HepG2 (cell line): ENCODE measurements around the gene CARS1. TPM values are rescaled to one million over a fixed set of nuclear protein-coding genes. Genes with fewer than 3 reads are reported as not detected.

Source experiments
- ATAC-seq: fragments of 200-7000 bp; cut with Tn5 transposase; 3 replicates; pipeline ENCODE4 v1.9.1; 2020; ENCODE audit warnings: mild to moderate bottlenecking, moderate library complexity
- BruUV-seq: library from RNA; stranded (reverse); fragments of 400-500 nt; replicated peaks from 2 replicates; lab custom pipeline; 2021; lab: Mats Ljungman, UMichigan
- CTCF ChIA-PET: fragments of 300-600 bp; formaldehyde crosslinking; extraction: SDS; loops from one replicate; lab custom pipeline; 2021; ENCODE audit warnings: low total read pairs, inconsistent platforms, low intra/inter-chr PET ratio; lab: Yijun Ruan, JAX
- POLR2A ChIA-PET: fragments of 350-600 bp; sonication (Branson Sonifier 250); formaldehyde crosslinking; loops from one replicate; lab custom pipeline; 2020; ENCODE audit warnings: antibody characterized with exemption, inconsistent platforms; lab: Yijun Ruan, JAX
- DNase-seq: peaks from one replicate; pipeline ENCODE4 v3.0.0-alpha.2; 2015; ENCODE audit warnings: low spot score
- FAIRE-seq: peaks from 3 replicates; lab custom pipeline; 2011; peaks lifted over from hg19 to GRCh38; lab: Jason Lieb, UNC
- H2AFZ ChIP-seq: one replicate; pipeline ENCODE4 v1.6.1; 2011; ENCODE audit warnings: low read length, inconsistent platforms
- H3K27ac ChIP-seq: fragments of 300-600 bp; 3 replicates; pipeline ENCODE4 v1.8.0; 2011; ENCODE audit warnings: mixed run types, mild to moderate bottlenecking, mixed read lengths, low read length, inconsistent platforms; ENCODE audit not compliant: insufficient read depth; ENCODE audit errors: extremely low read length
- H3K27me3 ChIP-seq, 2 experiments: fragments of 200-600 bp in 1 of 2; 2 replicates in 1 of 2; 3 replicates in 1 of 2; pipeline versions ENCODE4 v1.6.0 to v1.8.0; 2011; ENCODE audit warnings: low read length in 2 of 2, mild to moderate bottlenecking in 2 of 2, moderate library complexity in 2 of 2, inconsistent platforms in 1 of 2; ENCODE audit not compliant: insufficient read depth in 2 of 2, control insufficient read depth in 1 of 2
- H3K36me3 ChIP-seq, 2 experiments: fragments of 200-600 bp in 1 of 2; replicated peaks in 1 of 2; 2 replicates in 1 of 2; 3 replicates in 1 of 2; pipeline versions ENCODE4 v1.5.1 to v1.8.0; 2011; ENCODE audit warnings: low read length in 2 of 2, inconsistent platforms in 1 of 2; ENCODE audit not compliant: insufficient read depth in 2 of 2, control insufficient read depth in 1 of 2
- H3K4me1 ChIP-seq: 2 replicates; pipeline ENCODE4 v1.5.1; 2012; ENCODE audit warnings: low read length, inconsistent platforms; ENCODE audit not compliant: insufficient read depth
- H3K4me2 ChIP-seq: 2 replicates; pipeline ENCODE4 v1.6.0; 2011; ENCODE audit warnings: low read depth, low read length, inconsistent platforms
- H3K4me3 ChIP-seq, 3 experiments: fragments of 200-600 bp in 1 of 3; sonication (generic), shearing (Covaris generic) in 1 of 3; replicated peaks in 1 of 3; 2 replicates each; pipeline ENCODE4 v1.5.1; 2011 to 2016; ENCODE audit warnings: low read length in 3 of 3, inconsistent platforms in 2 of 3, low read depth in 2 of 3, mild to moderate bottlenecking in 2 of 3, control low read depth in 1 of 3, mixed read lengths in 1 of 3; ENCODE audit not compliant: insufficient read depth in 1 of 3
- H3K79me2 ChIP-seq: one replicate; pipeline ENCODE4 v1.6.1; 2011; ENCODE audit warnings: low read length, inconsistent platforms; ENCODE audit not compliant: insufficient read depth
- H3K9ac ChIP-seq: 2 replicates; pipeline ENCODE4 v1.6.0; 2011; ENCODE audit warnings: mild to moderate bottlenecking, low read depth, low read length, inconsistent platforms; ENCODE audit not compliant: insufficient read depth
- H3K9me3 ChIP-seq: 2 replicates; pipeline ENCODE4 v1.5.1; 2012; ENCODE audit warnings: mild to moderate bottlenecking, low read length
- H4K20me1 ChIP-seq: 2 replicates; pipeline ENCODE4 v1.6.0; 2011; ENCODE audit warnings: inconsistent platforms, mild to moderate bottlenecking, low read length, moderate library complexity; ENCODE audit not compliant: insufficient read depth
- ELF1 ChIP-seq: sonication (generic); formaldehyde crosslinking; IDR thresholded peaks from 2 replicates; pipeline ENCODE4 v1.4.0; 2020; ENCODE audit warnings: missing genetic modification reagents
- HOXD1 ChIP-seq: sonication (generic); formaldehyde crosslinking; IDR thresholded peaks from 2 replicates; pipeline ENCODE4 v1.5.0; 2020; ENCODE audit warnings: missing genetic modification reagents
- MLLT10 ChIP-seq: sonication (generic); formaldehyde crosslinking; IDR thresholded peaks from 2 replicates; pipeline ENCODE4 v1.4.0; 2020; ENCODE audit warnings: missing genetic modification reagents
- NR3C1 ChIP-seq: sonication (generic); formaldehyde crosslinking; IDR thresholded peaks from 2 replicates; pipeline ENCODE4 v1.4.0; 2020; ENCODE audit warnings: missing genetic modification reagents
- RXRA ChIP-seq: sonication (generic); formaldehyde crosslinking; IDR thresholded peaks from 2 replicates; pipeline ENCODE4 v1.5.1; 2020; ENCODE audit warnings: missing genetic modification reagents
- SMARCE1 ChIP-seq: fragments of 450-650 bp; IDR thresholded peaks from 2 replicates; pipeline ENCODE4 v1.6.1; 2017; ENCODE audit warnings: borderline replicate concordance
- SNAI1 ChIP-seq: sonication (generic); formaldehyde crosslinking; IDR thresholded peaks from 2 replicates; pipeline ENCODE4 v1.5.0; 2020; ENCODE audit warnings: mild to moderate bottlenecking, missing genetic modification reagents, borderline replicate concordance
- XBP1 ChIP-seq: sonication (generic); formaldehyde crosslinking; IDR thresholded peaks from 2 replicates; pipeline ENCODE4 v1.5.0; 2020; ENCODE audit warnings: missing genetic modification reagents
- ZNF143 ChIP-seq: sonication (generic); formaldehyde crosslinking; IDR thresholded peaks from 2 replicates; pipeline ENCODE4 v1.4.0; 2020; ENCODE audit warnings: missing genetic modification reagents
- ZNF720 ChIP-seq: sonication (generic); formaldehyde crosslinking; IDR thresholded peaks from 2 replicates; pipeline ENCODE4 v1.4.0; 2020; ENCODE audit warnings: missing genetic modification reagents
- WGBS: methylation state at CpG from one replicate; pipeline ENCODE4 v1.1.6; 2017; ENCODE audit warnings: low lambda C conversion rate; 5-methylcytosine and 5-hydroxymethylcytosine counted together
- in situ Hi-C: cut with HindIII; loops from 2 replicates; pipeline ENCODE4 v1.10.0; 2017; ENCODE audit warnings: low pct_unique_long_range_greater_than_20kb; ENCODE audit not compliant: extremely low pct_ligation_motif_present
- intact Hi-C: fragments of 100-400 bp; cut with micrococcal nuclease; formaldehyde crosslinking; loops from one replicate; pipeline ENCODE4 v1.10.0; 2022; ENCODE audit not compliant: unreplicated experiment
- polyA plus RNA-seq, 8 experiments: library from polyadenylated mRNA; depleted of rRNA in 3 of 8; stranded (reverse) in 7 of 8; unstranded in 1 of 8; fragments of >200 nt; fragmentation: Illumina TruSeq in 4 of 8; extraction: Trizol in 4 of 8; gene quantifications; 2 replicates each; pipeline versions ENCODE4 v1.2.1 to v1.2.3, GENCODE V29; 2011 to 2016; ENCODE audit warnings: low read depth in 4 of 8, missing spikeins in 1 of 8, mixed read lengths in 1 of 8; ENCODE audit not compliant: insufficient read depth in 1 of 8
- total RNA-seq, 5 experiments: library from RNA; depleted of rRNA; stranded (reverse); fragments of >200 nt; fragmentation: Illumina TruSeq; extraction: Trizol; gene quantifications; 2 replicates each; pipeline ENCODE4 v1.2.3, GENCODE V29; 2016; ENCODE audit warnings: low read depth in 1 of 5
- TF ChIP-seq, protein P1 (sequence below): IDR thresholded peaks from 2 replicates; pipeline ENCODE4 v1.6.1; 2016; ENCODE audit warnings: low read depth
- TF ChIP-seq, protein P2 (sequence below): sonication (generic); formaldehyde crosslinking; IDR thresholded peaks from 2 replicates; pipeline ENCODE4 v1.5.1; 2020; ENCODE audit warnings: missing genetic modification reagents, mild to moderate bottlenecking, borderline replicate concordance
- TF ChIP-seq, protein P3 (sequence below): sonication (generic); formaldehyde crosslinking; IDR thresholded peaks from 2 replicates; pipeline ENCODE4 v1.4.0; 2020; ENCODE audit warnings: mild to moderate bottlenecking, low read depth, missing genetic modification reagents

Gene CARS1
- total and polyA plus RNA-seq, 2 of the 13 experiments (the other 11 are each of a cell fraction or from before 2014, with no cell fraction given): 33.8 to 47.0 TPM

DNA sequence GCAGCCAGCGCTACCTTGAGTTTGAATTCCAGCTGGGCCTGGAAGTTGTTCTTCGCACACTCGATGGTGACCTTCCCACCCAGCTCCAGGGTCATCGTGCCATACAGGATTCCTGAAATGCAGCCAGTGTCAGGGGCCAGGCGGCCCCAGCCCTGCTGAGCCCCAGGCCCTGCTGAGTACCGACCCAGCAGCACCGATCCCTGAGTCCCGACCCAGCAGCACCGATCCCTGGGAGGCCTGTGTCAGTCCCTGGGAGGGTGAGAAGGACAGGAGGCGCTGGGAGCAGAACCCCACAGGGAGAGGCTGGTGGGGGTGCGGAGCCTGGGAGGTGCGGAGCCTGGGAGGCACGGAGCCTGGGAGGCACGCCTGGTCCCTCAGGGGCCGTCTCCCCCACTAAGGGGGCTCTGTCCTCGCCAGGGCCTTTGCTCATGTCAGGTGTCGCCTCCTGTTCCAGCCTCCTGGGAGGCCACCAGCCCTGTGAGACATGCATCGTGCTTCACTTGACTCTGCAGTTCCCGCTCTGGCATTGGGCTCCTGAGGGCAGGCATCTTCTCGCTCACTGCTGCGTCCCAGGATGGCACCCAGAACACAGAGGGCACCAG, 37.1 kb upstream of the CARS1 start:
- H3K9me3 ChIP-seq: no peaks in the 10 kb centered on the region
- no peak overlapping the region for H3K4me2 ChIP-seq
- FAIRE-seq (no peak), ATAC-seq (no peak)
- WGBS: 79% methylated on average over 13 of the region's 21 CpGs
- no TSS peak for BruUV-seq
- H4K20me1 ChIP-seq: no peaks in the 10 kb centered on the region
- H3K27me3 ChIP-seq: peaks cover 13 to 67% of the 10 kb centered on the region in 2 experiments
- POLR2A ChIA-PET: no interaction called here
- intact Hi-C loops: loop anchor here (5.0 kb wide), 1 partner anchor 37 kb away; the partner anchor contains the start of gene CARS1
- H2AFZ ChIP-seq: no peak overlapping the region
- CTCF ChIA-PET: interaction anchor here (1.7 kb wide), 1 partner anchor 57 kb away, joined by 5 read pairs; no protein-coding TSS in a partner anchor
- H3K4me1 ChIP-seq: peaks cover 7% of the 10 kb centered on the region
- no peak for TF ChIP-seq HOXD1 (CRISPR knock-in tag)
- no peak for TF ChIP-seq XBP1 (CRISPR knock-in tag)
- TF ChIP-seq, protein P1, sequence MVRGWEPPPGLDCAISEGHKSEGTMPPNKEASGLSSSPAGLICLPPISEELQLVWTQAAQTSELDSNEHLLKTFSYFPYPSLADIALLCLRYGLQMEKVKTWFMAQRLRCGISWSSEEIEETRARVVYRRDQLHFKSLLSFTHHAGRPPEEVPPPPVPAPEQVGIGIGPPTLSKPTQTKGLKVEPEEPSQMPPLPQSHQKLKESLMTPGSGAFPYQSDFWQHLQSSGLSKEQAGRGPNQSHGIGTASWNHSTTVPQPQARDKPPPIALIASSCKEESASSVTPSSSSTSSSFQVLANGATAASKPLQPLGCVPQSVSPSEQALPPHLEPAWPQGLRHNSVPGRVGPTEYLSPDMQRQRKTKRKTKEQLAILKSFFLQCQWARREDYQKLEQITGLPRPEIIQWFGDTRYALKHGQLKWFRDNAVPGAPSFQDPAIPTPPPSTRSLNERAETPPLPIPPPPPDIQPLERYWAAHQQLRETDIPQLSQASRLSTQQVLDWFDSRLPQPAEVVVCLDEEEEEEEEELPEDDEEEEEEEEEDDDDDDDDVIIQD (CRISPR knock-in tag): no peak
- no peak for TF ChIP-seq RXRA (CRISPR knock-in tag)
- TF ChIP-seq SMARCE1: no peak
- no peak for TF ChIP-seq MLLT10 (CRISPR knock-in tag)
- no peak for TF ChIP-seq NR3C1 (CRISPR knock-in tag)
- TF ChIP-seq, protein P2, sequence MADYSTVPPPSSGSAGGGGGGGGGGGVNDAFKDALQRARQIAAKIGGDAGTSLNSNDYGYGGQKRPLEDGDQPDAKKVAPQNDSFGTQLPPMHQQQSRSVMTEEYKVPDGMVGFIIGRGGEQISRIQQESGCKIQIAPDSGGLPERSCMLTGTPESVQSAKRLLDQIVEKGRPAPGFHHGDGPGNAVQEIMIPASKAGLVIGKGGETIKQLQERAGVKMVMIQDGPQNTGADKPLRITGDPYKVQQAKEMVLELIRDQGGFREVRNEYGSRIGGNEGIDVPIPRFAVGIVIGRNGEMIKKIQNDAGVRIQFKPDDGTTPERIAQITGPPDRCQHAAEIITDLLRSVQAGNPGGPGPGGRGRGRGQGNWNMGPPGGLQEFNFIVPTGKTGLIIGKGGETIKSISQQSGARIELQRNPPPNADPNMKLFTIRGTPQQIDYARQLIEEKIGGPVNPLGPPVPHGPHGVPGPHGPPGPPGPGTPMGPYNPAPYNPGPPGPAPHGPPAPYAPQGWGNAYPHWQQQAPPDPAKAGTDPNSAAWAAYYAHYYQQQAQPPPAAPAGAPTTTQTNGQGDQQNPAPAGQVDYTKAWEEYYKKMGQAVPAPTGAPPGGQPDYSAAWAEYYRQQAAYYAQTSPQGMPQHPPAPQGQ (CRISPR knock-in tag): no peak
- no peak for TF ChIP-seq ZNF143 (CRISPR knock-in tag)
- no peak for TF ChIP-seq SNAI1 (CRISPR knock-in tag)
- no peak for TF ChIP-seq ELF1 (CRISPR knock-in tag)
- TF ChIP-seq ZNF720: no peak
- TF ChIP-seq, protein P3, sequence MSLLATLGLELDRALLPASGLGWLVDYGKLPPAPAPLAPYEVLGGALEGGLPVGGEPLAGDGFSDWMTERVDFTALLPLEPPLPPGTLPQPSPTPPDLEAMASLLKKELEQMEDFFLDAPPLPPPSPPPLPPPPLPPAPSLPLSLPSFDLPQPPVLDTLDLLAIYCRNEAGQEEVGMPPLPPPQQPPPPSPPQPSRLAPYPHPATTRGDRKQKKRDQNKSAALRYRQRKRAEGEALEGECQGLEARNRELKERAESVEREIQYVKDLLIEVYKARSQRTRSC (CRISPR knock-in tag): no peak
- TF ChIP-seq, all 625 proteins: peak for 0
- H3K9ac ChIP-seq: no peak overlapping the region
- no peak overlapping the region for H3K4me3 ChIP-seq
- DNase-seq: no peak
- no peaks in the 10 kb centered on the region for H3K79me2 ChIP-seq
- in situ Hi-C loops: loop anchor here (5.0 kb wide), 1 partner anchor 52 kb away; no protein-coding TSS in a partner anchor
- no peaks in the 10 kb centered on the region for H3K36me3 ChIP-seq
- H3K27ac ChIP-seq: no peak overlapping the region
